ENCODE data around the gene TSSK2. TPM values are rescaled to one million over a fixed set of nuclear protein-coding genes. Genes with fewer than 3 reads are reported as not detected.
A peak's percentile ranks its signal among the peaks of the same experiment; 100 is the strongest.

Gene TSSK2
- total and polyA plus RNA-seq, 2 donors (not counting 3 experiments of a cell fraction or from before 2014, with no cell fraction given), result not detected

GRCh38 chr22:19169002-19169946 lies 38.2 kb downstream of the TSSK2 start:
- Histone ChIP-seq H3K9me1 (replicated peaks; ENCODE audit: control insufficient read depth, extremely low read depth, insufficient read depth, low read length) (no peaks in the 10 kb centered on the region), H3K4me3 (replicated peaks in 1 of 3; ENCODE audit: insufficient read depth in 1 of 3, low read depth in 1 of 3, low read length in 3 of 3) (peak overlapping the region in 1 of 3 experiments; percentile 23), H3K79me2 (ENCODE audit: control insufficient read depth, insufficient read depth, low read length) (peaks cover 25% of the 10 kb centered on the region), H3K4me2 (ENCODE audit: insufficient read depth, low read length) (peak overlapping the region; percentile 53), H3K9me3 (replicated peaks; ENCODE audit: control insufficient read depth, insufficient read depth, low read length) (no peaks in the 10 kb centered on the region), H4K20me1 (replicated peaks; ENCODE audit: control insufficient read depth, extremely low read depth, insufficient read depth, low read length) (no peaks in the 10 kb centered on the region), H3K4me1 (ENCODE audit: control insufficient read depth, extremely low read depth, insufficient read depth, low read length) (peaks cover 18% of the 10 kb centered on the region), H3K36me3 (ENCODE audit: control insufficient read depth in 2 of 2, extremely low read depth in 1 of 2, insufficient read depth in 2 of 2, low read length in 2 of 2) (no peaks in the 10 kb centered on the region), H3K27me3 (ENCODE audit: control insufficient read depth in 2 of 2, insufficient read depth in 2 of 2, low read length in 2 of 2) (peaks cover 22 to 24% of the 10 kb centered on the region in 2 experiments), H3K9ac (replicated peaks; ENCODE audit: extremely low read depth, insufficient read depth, low read length) (no peak overlapping the region), H2AFZ (ENCODE audit: low read depth, low read length) (peak overlapping the region; percentile 72), H3K27ac (ENCODE audit: insufficient read depth, low read depth, low read length) (no peak overlapping the region)
- no TSS peak for BruUV-seq (replicated peaks)
- TF ChIP-seq MYC (IDR thresholded peaks at IDR 0.05; ENCODE audit: low read depth, low read length) (no peak), MAX (IDR thresholded peaks at IDR 0.05; ENCODE audit: insufficient read depth, insufficient read length) (no peak), EZH2 (IDR thresholded peaks at IDR 0.05; ENCODE audit: borderline replicate concordance, low read depth, low read length, severe bottlenecking) (peak; percentile 80)
- ChIA-PET CTCF (interaction anchor here (0.7 to 1.2 kb wide), 4 partner anchors 10 to 18 kb away, joined by 3 read pairs; no protein-coding TSS in a partner anchor), POLR2A (interaction anchor here (0.8 kb wide), 1 partner anchor 11 kb away, joined by 5 read pairs; no protein-coding TSS in a partner anchor)
- intact Hi-C loops (cut with micrococcal nuclease) (no loop called here), dilution Hi-C loops (cut with MboI; ENCODE audit: extremely low pct_ligation_motif_present, low sequenced_read_pairs) (no loop called here)
- no peak for FAIRE-seq
- DNase-seq (ENCODE audit: low read depth, low spot score), result no peak

- Histone ChIP-seq H3K27ac (ENCODE audit: insufficient read depth, low read depth, low read length) (no peak overlapping the region), H3K27me3 (ENCODE audit: control insufficient read depth in 2 of 2, insufficient read depth in 2 of 2, low read length in 2 of 2) (peaks cover 22 to 24% of the 10 kb centered on the region in 2 experiments), H3K36me3 (ENCODE audit: control insufficient read depth in 2 of 2, extremely low read depth in 1 of 2, insufficient read depth in 2 of 2, low read length in 2 of 2) (no peaks in the 10 kb centered on the region), H4K20me1 (replicated peaks; ENCODE audit: control insufficient read depth, extremely low read depth, insufficient read depth, low read length) (no peaks in the 10 kb centered on the region), H3K4me2 (ENCODE audit: insufficient read depth, low read length) (peak overlapping the region; percentile 5), H3K79me2 (ENCODE audit: control insufficient read depth, insufficient read depth, low read length) (peaks cover 25% of the 10 kb centered on the region), H2AFZ (ENCODE audit: low read depth, low read length) (peak overlapping the region; percentile 72), H3K9me1 (replicated peaks; ENCODE audit: control insufficient read depth, extremely low read depth, insufficient read depth, low read length) (no peaks in the 10 kb centered on the region), H3K4me1 (ENCODE audit: control insufficient read depth, extremely low read depth, insufficient read depth, low read length) (peaks cover 18% of the 10 kb centered on the region), H3K9me3 (replicated peaks; ENCODE audit: control insufficient read depth, insufficient read depth, low read length) (no peaks in the 10 kb centered on the region), H3K9ac (replicated peaks; ENCODE audit: extremely low read depth, insufficient read depth, low read length) (no peak overlapping the region), H3K4me3 (replicated peaks in 1 of 3; ENCODE audit: insufficient read depth in 1 of 3, low read depth in 1 of 3, low read length in 3 of 3) (no peak overlapping the region)
- no peak for TF ChIP-seq FOS (IDR thresholded peaks at IDR 0.05; ENCODE audit: borderline replicate concordance, insufficient read depth, low read length)
- no peak for TF ChIP-seq EZH2 (IDR thresholded peaks at IDR 0.05; ENCODE audit: borderline replicate concordance, low read depth, low read length, severe bottlenecking)
- no peak for TF ChIP-seq CTCF (IDR thresholded peaks at IDR 0.05; ENCODE audit: extremely low read depth in 1 of 2, insufficient read depth in 1 of 2, low read depth in 1 of 2, low read length in 2 of 2)
- no peak for TF ChIP-seq JUN (IDR thresholded peaks at IDR 0.05; ENCODE audit: borderline replicate concordance, insufficient read depth, insufficient read length, low read depth)
- no peak for TF ChIP-seq MYC (IDR thresholded peaks at IDR 0.05; ENCODE audit: low read depth, low read length)
- TF ChIP-seq GATA2 (IDR thresholded peaks at IDR 0.05; ENCODE audit: insufficient read depth, insufficient read length, low read depth, low read length), result no peak
- no peak for TF ChIP-seq POLR2A (IDR thresholded peaks at IDR 0.05; ENCODE audit: low read depth, low read length)
- no peak for TF ChIP-seq MAX (IDR thresholded peaks at IDR 0.05; ENCODE audit: insufficient read depth, insufficient read length)
- DNase-seq (ENCODE audit: low read depth, low spot score), result no peak
- no TSS peak for BruUV-seq (replicated peaks)
- CTCF ChIA-PET, result interaction anchor here (0.7 to 1.0 kb wide), 3 partner anchors 10 to 18 kb away, joined by 3 read pairs; no protein-coding TSS in a partner anchor
- dilution Hi-C loops (cut with MboI; ENCODE audit: extremely low pct_ligation_motif_present, low sequenced_read_pairs), result no loop called here
- POLR2A ChIA-PET, result no interaction called here
- FAIRE-seq, result no peak
- intact Hi-C loops (cut with micrococcal nuclease), result no loop called here
Observed at GRCh38 chr22:19169947-19170318, 38.8 kb downstream of the TSSK2 start.
